MM.1S (cell line): ENCODE results near the gene DOCK4.

Experiments used
- DNase-seq: peaks from one replicate; pipeline ENCODE4 v3.0.0-alpha.2; 2015
- H2AFZ ChIP-seq: fragments of 300-600 bp; sonication (generic); 2 replicates; pipeline ENCODE4 v1.6.0; 2016; ENCODE audit warnings: antibody characterized with exemption, low read length
- H3F3A ChIP-seq: fragments of 300-600 bp; sonication (generic); 2 replicates; pipeline ENCODE4 v1.6.1; 2016; ENCODE audit warnings: mild to moderate bottlenecking, antibody characterized with exemption, low read length, moderate library complexity, mixed read lengths; ENCODE audit not compliant: insufficient read depth
- H3K27ac ChIP-seq: fragments of 300-600 bp; sonication (generic); 2 replicates; pipeline ENCODE4 v1.5.1; 2016; ENCODE audit warnings: mild to moderate bottlenecking, low read length
- H3K27me3 ChIP-seq: fragments of 300-600 bp; sonication (generic); replicated peaks from 2 replicates; pipeline ENCODE4 v1.6.0; 2016; ENCODE audit warnings: low read length; ENCODE audit not compliant: insufficient read depth
- H3K36me3 ChIP-seq: fragments of 300-600 bp; sonication (generic); replicated peaks from 2 replicates; pipeline ENCODE4 v1.6.1; 2016; ENCODE audit warnings: mild to moderate bottlenecking, low read length, mixed read lengths; ENCODE audit not compliant: insufficient read depth
- H3K4me1 ChIP-seq: fragments of 300-600 bp; sonication (generic); 2 replicates; pipeline ENCODE4 v1.6.1; 2016; ENCODE audit warnings: low read length, mixed read lengths
- H3K4me2 ChIP-seq: fragments of 300-600 bp; sonication (generic); 2 replicates; pipeline ENCODE4 v1.6.0; 2016; ENCODE audit warnings: low read depth, low read length
- H3K4me3 ChIP-seq: fragments of 300-600 bp; sonication (generic); 2 replicates; pipeline ENCODE4 v1.5.1; 2016; ENCODE audit warnings: low read length, mixed read lengths
- H3K79me2 ChIP-seq: fragments of 300-600 bp; sonication (generic); 2 replicates; pipeline ENCODE4 v1.6.1; 2016; ENCODE audit warnings: mixed run types, low read length, mixed read lengths
- H3K9ac ChIP-seq: fragments of 300-600 bp; sonication (generic); 2 replicates; pipeline ENCODE4 v1.6.1; 2016; ENCODE audit warnings: low read length, mixed read lengths
- H3K9me2 ChIP-seq: fragments of 300-600 bp; sonication (generic); replicated peaks from 2 replicates; pipeline ENCODE4 v1.6.1; 2016; ENCODE audit warnings: mild to moderate bottlenecking, low read length, mixed read lengths; ENCODE audit not compliant: insufficient read depth
- H3K9me3 ChIP-seq: fragments of 300-600 bp; sonication (generic); replicated peaks from 2 replicates; pipeline ENCODE4 v1.6.1; 2016; ENCODE audit warnings: mild to moderate bottlenecking, low read length, mixed read lengths; ENCODE audit not compliant: insufficient read depth
- H4K20me1 ChIP-seq: fragments of 300-600 bp; sonication (generic); 2 replicates; pipeline ENCODE4 v1.6.1; 2016; ENCODE audit warnings: mild to moderate bottlenecking, low read length, moderate library complexity, mixed read lengths; ENCODE audit not compliant: insufficient read depth
- CTCF ChIP-seq: fragments of 300-600 bp; sonication (generic); IDR thresholded peaks from 2 replicates; pipeline ENCODE4 v1.5.1; 2016; ENCODE audit warnings: antibody characterized with exemption, low read length, mixed read lengths
- EZH2 ChIP-seq: fragments of 300-600 bp; sonication (generic); optimal IDR thresholded peaks from 2 replicates; pipeline ENCODE3; 2017; ENCODE audit warnings: low read depth, mild to moderate bottlenecking, antibody characterized with exemption, low read length, mixed read lengths
- EZH2phosphoT487 ChIP-seq: fragments of 300-600 bp; sonication (generic); IDR thresholded peaks from 2 replicates; pipeline ENCODE4 v1.6.1; 2018; ENCODE audit warnings: antibody characterized with exemption, low read length

The DOCK4 gene

GRCh38 chr7:111900283-111900682 is 305.9 kb downstream of the DOCK4 start:
- no peak overlapping the region for H3K4me2 ChIP-seq

GRCh38 chr7:111895049-111895448 is 311.1 kb downstream of the DOCK4 start:
- no peaks in the 10 kb centered on the region for H3K4me1 ChIP-seq
- no peak for DNase-seq
- H4K20me1 ChIP-seq: no peaks in the 10 kb centered on the region
- no peaks in the 10 kb centered on the region for H3K9me2 ChIP-seq
- H3K27me3 ChIP-seq: no peaks in the 10 kb centered on the region
- no peaks in the 10 kb centered on the region for H3F3A ChIP-seq
- no peak overlapping the region for H3K9ac ChIP-seq
- TF ChIP-seq CTCF: no peak
- no peak for TF ChIP-seq EZH2phosphoT487
- TF ChIP-seq EZH2: no peak
- no peak overlapping the region for H3K4me2 ChIP-seq
- no peak overlapping the region for H3K27ac ChIP-seq
- no peaks in the 10 kb centered on the region for H3K9me3 ChIP-seq
- no peak overlapping the region for H3K4me3 ChIP-seq
- no peaks in the 10 kb centered on the region for H3K36me3 ChIP-seq
- no peaks in the 10 kb centered on the region for H3K79me2 ChIP-seq
- H2AFZ ChIP-seq: no peak overlapping the region

More at GRCh38 chr7:111900283-111900682, 305.9 kb downstream of the DOCK4 start:
- H2AFZ ChIP-seq: no peak overlapping the region
- H3F3A ChIP-seq: no peaks in the 10 kb centered on the region
- H3K4me3 ChIP-seq: no peak overlapping the region
- H3K79me2 ChIP-seq: no peaks in the 10 kb centered on the region
- H3K4me1 ChIP-seq: no peaks in the 10 kb centered on the region
- no peaks in the 10 kb centered on the region for H3K9me2 ChIP-seq
- TF ChIP-seq EZH2phosphoT487 (no peak), CTCF (no peak), EZH2 (no peak)
- no peak overlapping the region for H3K9ac ChIP-seq
- H3K27me3 ChIP-seq: no peaks in the 10 kb centered on the region
- DNase-seq: no peak
- H3K36me3 ChIP-seq: no peaks in the 10 kb centered on the region
- H4K20me1 ChIP-seq: no peaks in the 10 kb centered on the region
- H3K27ac ChIP-seq: no peak overlapping the region
- no peaks in the 10 kb centered on the region for H3K9me3 ChIP-seq

GRCh38 chr7:111894518-111894917 is 311.7 kb downstream of the DOCK4 start:
- no peak for DNase-seq
- TF ChIP-seq EZH2phosphoT487 (no peak), CTCF (no peak), EZH2 (no peak)
- Histone ChIP-seq H3K4me1 (no peaks in the 10 kb centered on the region), H3K9ac (no peak overlapping the region), H2AFZ (no peak overlapping the region), H3F3A (no peaks in the 10 kb centered on the region), H3K9me2 (no peaks in the 10 kb centered on the region), H3K9me3 (no peaks in the 10 kb centered on the region), H3K4me3 (no peak overlapping the region), H3K27me3 (no peaks in the 10 kb centered on the region), H3K4me2 (no peak overlapping the region), H3K36me3 (no peaks in the 10 kb centered on the region), H3K79me2 (no peaks in the 10 kb centered on the region), H4K20me1 (no peaks in the 10 kb centered on the region), H3K27ac (no peak overlapping the region)
